ENCODE measurements around the gene PLPPR1. TPM values are rescaled to one million over a fixed set of nuclear protein-coding genes. Genes with fewer than 3 reads are reported as not detected.

The PLPPR1 gene
- 10 to 100 TPM in 3 of 4 donors, under 1 TPM in 1; 0.70 to 23.8 (median 17.0) TPM for polyA plus RNA-seq (ENCODE audit: insufficient read length in 4 of 4)

GRCh38 chr9:101028346-101029314, at the start of gene PLPPR1:
Gene PLPPR1, plus strand, starts transcription at chr9:101028727.
- DNase-seq (ENCODE audit: low read depth in 4 of 4, low spot score in 3 of 4), result peak; percentile 51 to 68 (median 55)

GRCh38 chr9:100989731-100990130, 38.8 kb upstream of the PLPPR1 start:
- no peak for DNase-seq (ENCODE audit: low read depth in 4 of 4, low spot score in 3 of 4)

- no peak for DNase-seq (ENCODE audit: low read depth in 4 of 4, low spot score in 3 of 4)
Observed at GRCh38 chr9:100990605-100991381, 37.7 kb upstream of the PLPPR1 start.

- DNase-seq (ENCODE audit: low read depth in 4 of 4, low spot score in 3 of 4), result no peak
Observed at GRCh38 chr9:100992632-100993031, 35.9 kb upstream of the PLPPR1 start.

- DNase-seq (ENCODE audit: low read depth in 4 of 4, low spot score in 3 of 4), result no peak
Observed at GRCh38 chr9:100999906-101000544, 28.5 kb upstream of the PLPPR1 start.

GRCh38 chr9:101005246-101005645, 23.3 kb upstream of the PLPPR1 start:
- no peak for DNase-seq (ENCODE audit: low read depth in 4 of 4, low spot score in 3 of 4)

GRCh38 chr9:101014566-101014965, 14.0 kb upstream of the PLPPR1 start:
- no peak for DNase-seq (ENCODE audit: low read depth in 4 of 4, low spot score in 3 of 4)

GRCh38 chr9:101018467-101018866, 10.1 kb upstream of the PLPPR1 start:
- no peak for DNase-seq (ENCODE audit: low read depth in 4 of 4, low spot score in 3 of 4)

GRCh38 chr9:101022704-101023103, 5.8 kb upstream of the PLPPR1 start:
- DNase-seq (ENCODE audit: low read depth in 4 of 4, low spot score in 3 of 4), result no peak

GRCh38 chr9:101025940-101026339, 2.6 kb upstream of the PLPPR1 start:
- no peak for DNase-seq (ENCODE audit: low read depth in 4 of 4, low spot score in 3 of 4)

GRCh38 chr9:101026824-101027223, 1.7 kb upstream of the PLPPR1 start:
- no peak for DNase-seq (ENCODE audit: low read depth in 4 of 4, low spot score in 3 of 4)

- no peak for DNase-seq (ENCODE audit: low read depth in 4 of 4, low spot score in 3 of 4)
Observed at GRCh38 chr9:101027236-101027635, 1.3 kb upstream of the PLPPR1 start.

GRCh38 chr9:101027733-101028345, 688 bp upstream of the PLPPR1 start:
- no peak for DNase-seq (ENCODE audit: low read depth in 4 of 4, low spot score in 3 of 4)

GRCh38 chr9:101029315-101030085, 973 bp downstream of the PLPPR1 start:
- no peak for DNase-seq (ENCODE audit: low read depth in 4 of 4, low spot score in 3 of 4)

- DNase-seq (ENCODE audit: low read depth in 4 of 4, low spot score in 3 of 4), result no peak
Observed at GRCh38 chr9:101030086-101030391, 1.5 kb downstream of the PLPPR1 start.

- no peak for DNase-seq (ENCODE audit: low read depth in 4 of 4, low spot score in 3 of 4)
Observed at GRCh38 chr9:101032426-101032825, 3.9 kb downstream of the PLPPR1 start.

GRCh38 chr9:101034222-101034621, 5.7 kb downstream of the PLPPR1 start:
- no peak for DNase-seq (ENCODE audit: low read depth in 4 of 4, low spot score in 3 of 4)

GRCh38 chr9:101035098-101035497, 6.6 kb downstream of the PLPPR1 start:
- no peak for DNase-seq (ENCODE audit: low read depth in 4 of 4, low spot score in 3 of 4)

- no peak for DNase-seq (ENCODE audit: low read depth in 4 of 4, low spot score in 3 of 4)
Observed at GRCh38 chr9:101037430-101037829, 8.9 kb downstream of the PLPPR1 start.

GRCh38 chr9:101038488-101038887, 10.0 kb downstream of the PLPPR1 start:
- no peak for DNase-seq (ENCODE audit: low read depth in 4 of 4, low spot score in 3 of 4)

Measured in left renal pelvis (tissue), 4 donors.